Panc1 (cell line): ENCODE results near the gene TBC1D22A. TPM values are rescaled to one million over a fixed set of nuclear protein-coding genes. Genes with fewer than 3 reads are reported as not detected.

Experiments
- ATAC-seq: fragments of 200-7000 bp; cut with Tn5 transposase; 2 replicates; pipeline ENCODE4 v1.9.1; 2020; ENCODE audit warnings: mild to moderate bottlenecking, moderate library complexity
- BruUV-seq: library from RNA; stranded (reverse); fragments of 400-500 nt; replicated peaks from 2 replicates; lab custom pipeline; 2021; lab: Mats Ljungman, UMichigan
- CTCF ChIA-PET: fragments of 300-600 bp; sonication (Branson Sonifier 250); formaldehyde crosslinking; loops from one replicate; lab custom pipeline; 2022; ENCODE audit warnings: antibody characterized with exemption; lab: Charles Lee
- POLR2A ChIA-PET: fragments of 300-600 bp; sonication (Branson Sonifier 250); formaldehyde crosslinking; loops from one replicate; lab custom pipeline; 2022; ENCODE audit warnings: antibody characterized with exemption; lab: Charles Lee
- DNase-seq: peaks from one replicate; pipeline ENCODE4 v3.0.0-alpha.2; 2010; ENCODE audit warnings: low read depth, low spot score
- H3K27ac ChIP-seq: 2 replicates; pipeline ENCODE4 v1.5.1; 2011; ENCODE audit warnings: mild to moderate bottlenecking, low read length, inconsistent platforms
- H3K27me3 ChIP-seq: fragments of 200-500 bp; sonication (Bioruptor generic); 2 replicates; pipeline ENCODE4 v1.6.0; 2014; ENCODE audit warnings: low read length, inconsistent platforms; ENCODE audit not compliant: control insufficient read depth, insufficient read depth
- H3K36me3 ChIP-seq: fragments of 200-500 bp; sonication (Bioruptor generic); 2 replicates; pipeline ENCODE4 v1.5.1; 2014; ENCODE audit warnings: inconsistent platforms, mild to moderate bottlenecking, low read length, moderate library complexity; ENCODE audit not compliant: control insufficient read depth, insufficient read depth
- H3K4me1 ChIP-seq: 2 replicates; pipeline ENCODE4 v1.5.1; 2011; ENCODE audit warnings: inconsistent platforms, mild to moderate bottlenecking, low read length, moderate library complexity; ENCODE audit not compliant: control insufficient read depth, insufficient read depth
- H3K4me3 ChIP-seq, 2 experiments: 2 replicates each; pipeline ENCODE4 v1.5.1; 2011 to 2012; ENCODE audit warnings: low read depth in 2 of 2, low read length in 2 of 2, mild to moderate bottlenecking in 2 of 2, inconsistent platforms in 1 of 2, moderate library complexity in 1 of 2
- H3K9me3 ChIP-seq: fragments of 200-500 bp; sonication (Bioruptor generic); 2 replicates; pipeline ENCODE4 v1.5.1; 2014; ENCODE audit warnings: low read depth, mild to moderate bottlenecking, inconsistent platforms, low read length, moderate library complexity; ENCODE audit not compliant: control insufficient read depth, insufficient read depth
- POLR2AphosphoS5 ChIP-seq: IDR thresholded peaks from 2 replicates; pipeline ENCODE4 v1.6.1; 2012; ENCODE audit warnings: mild to moderate bottlenecking, low read depth, low read length, moderate library complexity
- SIN3A ChIP-seq: IDR thresholded peaks from 2 replicates; pipeline ENCODE4 v1.6.1; 2012; ENCODE audit warnings: low read depth, mild to moderate bottlenecking, low read length, moderate library complexity, borderline replicate concordance; ENCODE audit not compliant: insufficient read depth
- TCF7L2 ChIP-seq: IDR thresholded peaks from 2 replicates; pipeline ENCODE4 v1.6.1; 2011; ENCODE audit warnings: mild to moderate bottlenecking, low read depth, low read length, inconsistent platforms
- in situ Hi-C: cut with HindIII; loops from 2 replicates; pipeline ENCODE4 v1.10.0; 2016; ENCODE audit warnings: low sequenced_read_pairs, low pct_unique_long_range_greater_than_20kb
- intact Hi-C: fragments of 100-400 bp; cut with micrococcal nuclease; formaldehyde crosslinking; loops from one replicate; pipeline ENCODE4 v1.10.0; 2022; ENCODE audit not compliant: unreplicated experiment
- total RNA-seq: library from RNA; stranded (reverse); gene quantifications from one replicate; pipeline ENCODE4 v1.2.1, GENCODE V29; 2021; ENCODE audit not compliant: unreplicated experiment
- TF ChIP-seq, protein P1 (sequence below): fragments of 450-650 bp; IDR thresholded peaks from 2 replicates; pipeline ENCODE4 v1.5.1; 2017; ENCODE audit warnings: mild to moderate bottlenecking
- TF ChIP-seq, protein P2 (sequence below), 2 experiments: IDR thresholded peaks; 2 replicates each; pipeline ENCODE4 v1.6.1; 2011 to 2012; ENCODE audit warnings: low read depth in 2 of 2, control low read depth in 1 of 2, low read length in 1 of 2, mild to moderate bottlenecking in 1 of 2, moderate library complexity in 1 of 2; ENCODE audit not compliant: insufficient read depth in 1 of 2

Gene TBC1D22A
- total RNA-seq, 1 experiment from 2014 or later: 28.7 TPM

DNA sequence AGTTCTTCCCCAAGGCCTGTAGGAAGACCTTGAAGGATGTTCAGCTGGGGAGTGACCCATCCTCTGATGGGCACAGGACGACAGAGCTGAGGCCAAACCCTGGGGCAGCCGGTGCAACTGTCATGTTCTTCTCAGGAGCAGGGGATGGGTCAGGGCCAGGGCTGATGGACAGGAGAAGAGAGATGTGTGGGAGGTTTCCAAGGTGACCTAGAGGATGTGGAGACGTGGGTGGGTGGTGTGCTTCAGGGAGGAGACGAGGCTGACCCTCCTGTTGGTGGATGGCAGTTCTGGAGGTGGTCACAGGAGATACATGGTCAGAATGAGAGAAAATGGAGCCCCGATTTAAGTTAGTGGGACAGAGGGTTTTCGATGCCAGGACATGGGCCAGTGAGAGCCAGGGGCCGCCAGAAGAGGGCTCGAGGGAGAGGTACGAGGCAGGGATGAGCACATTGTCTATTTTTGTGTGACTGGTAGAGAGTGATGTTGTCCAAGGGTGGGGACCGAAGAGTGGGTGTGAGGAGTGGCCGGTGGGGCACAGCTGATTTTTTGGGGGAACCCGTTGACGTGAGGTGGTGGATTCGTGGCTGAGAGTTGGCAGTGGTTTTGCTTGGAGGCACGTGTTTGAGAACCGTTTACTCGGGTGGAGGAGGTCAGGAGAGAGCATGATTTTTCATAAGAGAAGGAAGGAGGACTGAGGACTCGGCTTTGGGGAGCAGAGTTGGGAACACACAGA lies 14.6 kb downstream of the TBC1D22A start:
- no peak for ATAC-seq
- CTCF ChIA-PET: no interaction called here
- no TSS peak for BruUV-seq
- no peak overlapping the region for H3K4me3 ChIP-seq
- H3K27me3 ChIP-seq: no peaks in the 10 kb centered on the region
- intact Hi-C loops: no loop called here
- peak overlapping the region; percentile 61; the same call in 1 of the 2 replicates for H3K27ac ChIP-seq
- no peak for TF ChIP-seq SIN3A
- TF ChIP-seq POLR2AphosphoS5: no peak
- TF ChIP-seq, protein P1, sequence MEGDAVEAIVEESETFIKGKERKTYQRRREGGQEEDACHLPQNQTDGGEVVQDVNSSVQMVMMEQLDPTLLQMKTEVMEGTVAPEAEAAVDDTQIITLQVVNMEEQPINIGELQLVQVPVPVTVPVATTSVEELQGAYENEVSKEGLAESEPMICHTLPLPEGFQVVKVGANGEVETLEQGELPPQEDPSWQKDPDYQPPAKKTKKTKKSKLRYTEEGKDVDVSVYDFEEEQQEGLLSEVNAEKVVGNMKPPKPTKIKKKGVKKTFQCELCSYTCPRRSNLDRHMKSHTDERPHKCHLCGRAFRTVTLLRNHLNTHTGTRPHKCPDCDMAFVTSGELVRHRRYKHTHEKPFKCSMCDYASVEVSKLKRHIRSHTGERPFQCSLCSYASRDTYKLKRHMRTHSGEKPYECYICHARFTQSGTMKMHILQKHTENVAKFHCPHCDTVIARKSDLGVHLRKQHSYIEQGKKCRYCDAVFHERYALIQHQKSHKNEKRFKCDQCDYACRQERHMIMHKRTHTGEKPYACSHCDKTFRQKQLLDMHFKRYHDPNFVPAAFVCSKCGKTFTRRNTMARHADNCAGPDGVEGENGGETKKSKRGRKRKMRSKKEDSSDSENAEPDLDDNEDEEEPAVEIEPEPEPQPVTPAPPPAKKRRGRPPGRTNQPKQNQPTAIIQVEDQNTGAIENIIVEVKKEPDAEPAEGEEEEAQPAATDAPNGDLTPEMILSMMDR: no peak
- TF ChIP-seq, protein P2, sequence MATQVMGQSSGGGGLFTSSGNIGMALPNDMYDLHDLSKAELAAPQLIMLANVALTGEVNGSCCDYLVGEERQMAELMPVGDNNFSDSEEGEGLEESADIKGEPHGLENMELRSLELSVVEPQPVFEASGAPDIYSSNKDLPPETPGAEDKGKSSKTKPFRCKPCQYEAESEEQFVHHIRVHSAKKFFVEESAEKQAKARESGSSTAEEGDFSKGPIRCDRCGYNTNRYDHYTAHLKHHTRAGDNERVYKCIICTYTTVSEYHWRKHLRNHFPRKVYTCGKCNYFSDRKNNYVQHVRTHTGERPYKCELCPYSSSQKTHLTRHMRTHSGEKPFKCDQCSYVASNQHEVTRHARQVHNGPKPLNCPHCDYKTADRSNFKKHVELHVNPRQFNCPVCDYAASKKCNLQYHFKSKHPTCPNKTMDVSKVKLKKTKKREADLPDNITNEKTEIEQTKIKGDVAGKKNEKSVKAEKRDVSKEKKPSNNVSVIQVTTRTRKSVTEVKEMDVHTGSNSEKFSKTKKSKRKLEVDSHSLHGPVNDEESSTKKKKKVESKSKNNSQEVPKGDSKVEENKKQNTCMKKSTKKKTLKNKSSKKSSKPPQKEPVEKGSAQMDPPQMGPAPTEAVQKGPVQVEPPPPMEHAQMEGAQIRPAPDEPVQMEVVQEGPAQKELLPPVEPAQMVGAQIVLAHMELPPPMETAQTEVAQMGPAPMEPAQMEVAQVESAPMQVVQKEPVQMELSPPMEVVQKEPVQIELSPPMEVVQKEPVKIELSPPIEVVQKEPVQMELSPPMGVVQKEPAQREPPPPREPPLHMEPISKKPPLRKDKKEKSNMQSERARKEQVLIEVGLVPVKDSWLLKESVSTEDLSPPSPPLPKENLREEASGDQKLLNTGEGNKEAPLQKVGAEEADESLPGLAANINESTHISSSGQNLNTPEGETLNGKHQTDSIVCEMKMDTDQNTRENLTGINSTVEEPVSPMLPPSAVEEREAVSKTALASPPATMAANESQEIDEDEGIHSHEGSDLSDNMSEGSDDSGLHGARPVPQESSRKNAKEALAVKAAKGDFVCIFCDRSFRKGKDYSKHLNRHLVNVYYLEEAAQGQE (IDR thresholded peaks at IDR 0.05; ENCODE audit: insufficient read depth in 1 of 2, low read depth in 2 of 2, low read length in 1 of 2): no peak
- no peak for TF ChIP-seq TCF7L2
- H3K4me1 ChIP-seq: peaks cover 56% of the 10 kb centered on the region
- in situ Hi-C loops: no loop called here
- no peaks in the 10 kb centered on the region for H3K9me3 ChIP-seq
- DNase-seq: no peak
- no peaks in the 10 kb centered on the region for H3K36me3 ChIP-seq
- POLR2A ChIA-PET: no interaction called here

DNA sequence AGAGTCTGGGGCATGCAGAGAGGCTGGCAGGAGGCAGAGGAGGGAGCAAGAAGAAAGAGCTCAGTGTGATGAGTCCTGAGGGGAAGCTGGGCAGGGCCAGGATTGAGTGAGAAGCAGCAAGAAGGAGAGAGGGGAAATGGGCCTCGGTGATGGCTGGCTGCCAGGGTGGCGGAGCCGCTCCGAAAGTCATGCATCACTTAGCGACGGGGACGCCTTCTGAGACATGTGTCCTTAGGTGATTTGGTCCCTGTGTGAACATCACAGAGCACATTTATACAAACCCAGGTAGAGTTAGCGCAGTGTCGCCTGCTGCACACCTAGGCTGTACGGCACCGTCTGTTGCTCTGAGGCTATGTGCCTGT lies 15.1 kb downstream of the TBC1D22A start:
- Histone ChIP-seq H3K27me3 (no peaks in the 10 kb centered on the region), H3K9me3 (no peaks in the 10 kb centered on the region), H3K4me3 (no peak overlapping the region), H3K36me3 (no peaks in the 10 kb centered on the region), H3K27ac (no peak overlapping the region), H3K4me1 (peaks cover 56% of the 10 kb centered on the region)
- DNase-seq (no peak), ATAC-seq (no peak)
- in situ Hi-C loops: no loop called here
- BruUV-seq: no TSS peak
- POLR2A ChIA-PET: no interaction called here
- CTCF ChIA-PET: no interaction called here
- intact Hi-C loops: no loop called here
- TF ChIP-seq TCF7L2: no peak
- TF ChIP-seq, protein P2 (IDR thresholded peaks at IDR 0.05; ENCODE audit: insufficient read depth in 1 of 2, low read depth in 2 of 2, low read length in 1 of 2): no peak
- TF ChIP-seq POLR2AphosphoS5: no peak
- TF ChIP-seq, protein P1: no peak
- no peak for TF ChIP-seq SIN3A
